HEK293T (cell line): Measurements from ENCODE around the gene CMTM7.
"Not testable (repeated sequence)": the region's sequence is repeated elsewhere in the genome, so short reads cannot be mapped to it uniquely, and the experiment has no call there.

Experiments used
- NFRKB ChIP-seq: fragments of 450-650 bp; IDR thresholded peaks from 2 replicates; pipeline ENCODE4 v1.6.1; 2016; ENCODE audit warnings: mild to moderate bottlenecking, moderate library complexity
- SP1 ChIP-seq: fragments of 450-650 bp; IDR thresholded peaks from 2 replicates; pipeline ENCODE4 v1.6.1; 2017
- TARDBP ChIP-seq: fragments of 450-650 bp; IDR thresholded peaks from 2 replicates; pipeline ENCODE4 v1.6.1; 2016

DNA sequence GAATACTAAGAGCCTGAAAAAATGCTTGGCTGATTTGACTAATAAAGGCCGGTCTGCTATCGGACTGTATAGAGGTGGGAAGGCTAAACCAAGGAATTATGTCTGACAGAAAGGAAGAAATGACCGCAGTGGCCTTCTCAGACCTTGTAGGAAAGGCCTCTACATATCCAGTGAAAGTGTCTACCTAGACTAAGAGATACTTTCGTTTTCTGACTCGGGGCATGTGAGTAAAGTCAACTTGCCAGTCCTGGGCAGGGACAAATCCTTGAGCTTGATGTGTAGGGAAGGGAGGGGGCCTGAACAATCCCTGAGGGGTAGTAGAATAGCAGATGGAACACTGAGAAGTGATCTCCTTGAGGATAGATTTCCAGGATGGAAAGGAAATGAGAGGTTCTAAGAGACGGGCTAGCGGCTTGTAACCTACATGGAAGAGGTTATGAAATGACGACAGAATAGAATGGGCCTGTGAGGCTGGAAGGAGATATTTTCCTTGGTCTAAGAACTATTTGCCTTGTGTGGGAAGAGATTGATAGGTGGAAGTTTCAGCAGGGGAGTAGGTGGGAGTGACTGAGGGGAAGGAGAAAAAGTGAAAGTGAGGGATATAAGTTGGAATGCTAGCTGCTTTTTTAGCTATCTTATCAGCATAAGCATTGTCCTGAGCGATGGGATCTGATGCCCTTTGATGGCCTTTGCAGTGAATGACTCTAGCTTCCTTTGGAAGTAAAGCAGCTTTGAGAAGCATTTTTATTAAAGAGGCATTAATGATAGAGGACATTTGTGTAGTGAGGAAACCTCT lies 70.7 kb downstream of the CMTM7 start:
- not testable (repeated sequence) for TF ChIP-seq NFRKB, SP1, TARDBP
